ENCODE results near the gene PELI1.

Gene PELI1, protein sequence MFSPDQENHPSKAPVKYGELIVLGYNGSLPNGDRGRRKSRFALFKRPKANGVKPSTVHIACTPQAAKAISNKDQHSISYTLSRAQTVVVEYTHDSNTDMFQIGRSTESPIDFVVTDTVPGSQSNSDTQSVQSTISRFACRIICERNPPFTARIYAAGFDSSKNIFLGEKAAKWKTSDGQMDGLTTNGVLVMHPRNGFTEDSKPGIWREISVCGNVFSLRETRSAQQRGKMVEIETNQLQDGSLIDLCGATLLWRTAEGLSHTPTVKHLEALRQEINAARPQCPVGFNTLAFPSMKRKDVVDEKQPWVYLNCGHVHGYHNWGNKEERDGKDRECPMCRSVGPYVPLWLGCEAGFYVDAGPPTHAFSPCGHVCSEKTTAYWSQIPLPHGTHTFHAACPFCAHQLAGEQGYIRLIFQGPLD

DNA sequence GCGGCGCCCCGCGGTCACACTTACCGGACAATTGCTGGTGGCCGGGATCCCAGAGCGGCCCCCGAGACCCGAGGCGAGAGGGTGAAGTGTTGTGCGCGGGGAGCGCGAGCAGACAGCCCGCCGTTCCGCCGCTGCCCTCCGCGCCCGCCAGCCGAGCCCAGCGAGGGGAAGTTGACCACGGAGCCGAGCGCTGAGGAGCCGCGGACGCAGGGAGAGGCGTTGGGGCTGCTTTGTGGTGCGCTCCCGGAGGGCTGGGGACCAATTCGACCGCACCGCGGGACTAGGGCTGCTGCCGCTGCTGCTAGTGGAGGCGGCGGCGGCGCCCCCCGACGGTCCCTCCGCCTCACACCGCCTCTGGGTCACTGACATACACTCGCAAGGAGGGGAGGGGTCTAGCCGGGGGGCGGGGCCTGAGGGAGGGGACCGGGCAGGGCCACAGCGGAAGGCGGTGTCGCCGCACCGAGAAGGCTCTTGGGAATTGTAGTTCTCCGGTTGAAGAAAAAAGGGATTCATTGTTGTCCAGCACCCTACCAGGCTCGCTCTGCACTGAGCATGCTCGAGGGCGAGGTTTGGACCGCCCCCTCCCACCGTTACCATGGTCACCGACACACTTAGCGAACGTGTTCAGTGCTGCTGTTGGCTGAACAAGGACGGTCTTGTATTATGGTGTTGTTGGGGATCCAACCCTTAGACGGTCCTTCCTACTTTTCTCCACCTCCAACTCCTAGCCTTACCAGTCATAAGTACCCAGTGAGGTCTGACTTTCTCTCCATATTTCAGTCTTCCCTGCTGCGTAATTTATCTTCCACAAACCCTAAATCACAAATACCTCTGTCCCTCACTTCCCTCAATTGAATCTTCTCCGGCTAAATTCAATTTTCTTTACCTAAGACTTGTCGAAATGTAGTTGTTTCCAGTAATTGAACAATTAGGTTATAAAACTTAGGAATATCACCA is at the start of gene PELI1:
TSS of gene PELI1 (minus strand) at position 364 of the 957 bp plus-strand sequence. CDS start 36,110 bp downstream, outside the sequence.
- H3K4me3 ChIP-seq (ENCODE audit: low read depth, low read length), result peak within 1 kb of the TSS; percentile 92

DNA sequence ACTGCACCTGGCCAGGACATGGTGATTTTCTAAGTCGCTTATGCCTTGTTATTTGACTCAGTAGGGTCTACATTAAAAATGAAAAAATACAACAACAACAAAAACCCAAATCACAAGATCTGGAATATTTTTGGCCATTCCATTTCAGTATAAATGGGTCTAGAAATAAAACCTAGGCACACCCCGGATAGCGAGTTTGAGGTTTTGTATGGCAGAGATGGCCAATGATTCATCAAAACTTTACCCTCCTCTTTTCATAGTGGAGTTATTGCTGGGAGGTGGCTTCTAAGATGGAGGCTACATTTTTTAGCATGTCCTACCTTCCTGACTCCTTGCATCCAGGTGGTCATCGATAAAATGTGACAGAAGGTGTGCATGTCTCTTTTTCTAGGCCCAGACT is 49.3 kb upstream of the PELI1 start:
- no peak overlapping the region for H3K4me3 ChIP-seq (ENCODE audit: low read depth, low read length)

DNA sequence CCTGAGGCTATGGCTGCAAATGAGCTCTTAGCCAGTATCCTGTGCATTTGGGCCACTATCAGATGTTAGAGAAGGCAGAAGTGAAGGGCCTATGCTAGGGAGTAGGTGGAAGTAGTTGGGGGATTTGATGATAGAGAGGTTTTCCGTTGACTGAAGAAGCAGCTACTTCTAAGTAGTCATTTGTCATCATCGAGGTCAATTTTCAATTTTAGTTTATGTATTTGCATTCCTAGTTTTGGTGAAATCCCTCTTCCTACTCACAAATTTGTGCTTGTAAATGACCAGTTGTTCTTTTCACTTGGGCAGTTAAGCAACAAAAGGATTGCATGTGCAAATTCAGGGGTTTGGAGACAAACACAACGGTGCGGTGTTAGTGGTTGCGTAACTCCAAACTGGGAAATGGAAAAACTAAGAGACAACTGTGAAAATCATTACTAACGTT is 48.5 kb upstream of the PELI1 start:
- no peak overlapping the region for H3K4me3 ChIP-seq (ENCODE audit: low read depth, low read length)

DNA sequence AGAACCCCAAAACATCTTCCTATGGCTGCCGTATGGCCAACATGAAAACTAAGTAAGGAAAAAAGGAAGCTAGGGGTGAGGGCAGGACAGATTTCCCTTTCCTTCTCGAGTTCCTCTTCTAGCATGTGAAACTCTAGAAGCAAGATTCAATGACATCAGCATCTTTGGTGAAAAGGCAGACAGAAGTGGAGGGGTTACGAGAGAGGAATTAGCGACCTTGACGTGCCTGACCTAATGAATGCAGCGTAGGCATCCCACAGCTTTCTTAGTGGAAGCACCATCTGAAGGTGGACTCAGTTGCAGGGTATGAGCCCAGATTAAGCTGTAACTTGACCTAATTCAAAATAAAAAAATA is 47.9 kb upstream of the PELI1 start:
- no peak overlapping the region for H3K4me3 ChIP-seq (ENCODE audit: low read depth, low read length)

DNA sequence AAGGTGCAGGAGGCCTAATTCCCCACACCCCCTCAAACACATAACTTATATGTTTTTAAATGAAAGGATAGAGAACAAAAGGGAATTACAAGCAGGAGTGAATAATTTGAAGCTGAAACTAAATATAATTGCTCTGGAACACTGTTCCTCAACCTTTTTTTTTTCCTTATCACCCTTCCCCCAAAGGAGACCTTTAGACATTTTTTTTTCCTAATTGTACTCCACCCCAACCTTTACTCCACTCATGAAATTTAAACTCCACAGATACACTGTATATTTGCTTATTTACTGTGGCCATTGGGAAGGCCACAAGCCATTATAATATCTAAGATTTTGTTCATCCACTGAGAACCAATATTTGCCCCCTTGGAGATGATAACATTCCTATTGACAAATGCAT is 45.4 kb upstream of the PELI1 start:
- H3K4me3 ChIP-seq (ENCODE audit: low read depth, low read length), result no peak overlapping the region

DNA sequence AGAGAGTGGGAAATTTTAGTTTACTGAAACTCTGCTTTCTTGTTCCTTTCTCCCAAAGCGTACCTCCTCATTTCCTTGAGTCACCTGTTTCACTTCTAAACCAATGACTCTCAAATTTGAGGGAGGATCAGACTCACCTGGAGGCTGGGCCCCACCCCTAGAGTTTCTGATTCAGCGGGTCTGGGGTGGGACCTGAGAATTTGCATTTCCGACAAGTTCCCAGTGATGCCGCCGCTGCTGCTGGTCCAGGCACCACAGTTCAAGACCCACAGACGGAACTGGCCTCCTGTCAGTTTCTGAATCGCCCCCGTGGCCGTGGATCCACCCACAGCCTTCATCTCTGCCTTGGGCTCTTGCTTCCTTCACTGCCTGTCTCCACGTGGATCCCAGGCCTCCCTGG is 44.9 kb upstream of the PELI1 start:
- H3K4me3 ChIP-seq (ENCODE audit: low read depth, low read length), result no peak overlapping the region

DNA sequence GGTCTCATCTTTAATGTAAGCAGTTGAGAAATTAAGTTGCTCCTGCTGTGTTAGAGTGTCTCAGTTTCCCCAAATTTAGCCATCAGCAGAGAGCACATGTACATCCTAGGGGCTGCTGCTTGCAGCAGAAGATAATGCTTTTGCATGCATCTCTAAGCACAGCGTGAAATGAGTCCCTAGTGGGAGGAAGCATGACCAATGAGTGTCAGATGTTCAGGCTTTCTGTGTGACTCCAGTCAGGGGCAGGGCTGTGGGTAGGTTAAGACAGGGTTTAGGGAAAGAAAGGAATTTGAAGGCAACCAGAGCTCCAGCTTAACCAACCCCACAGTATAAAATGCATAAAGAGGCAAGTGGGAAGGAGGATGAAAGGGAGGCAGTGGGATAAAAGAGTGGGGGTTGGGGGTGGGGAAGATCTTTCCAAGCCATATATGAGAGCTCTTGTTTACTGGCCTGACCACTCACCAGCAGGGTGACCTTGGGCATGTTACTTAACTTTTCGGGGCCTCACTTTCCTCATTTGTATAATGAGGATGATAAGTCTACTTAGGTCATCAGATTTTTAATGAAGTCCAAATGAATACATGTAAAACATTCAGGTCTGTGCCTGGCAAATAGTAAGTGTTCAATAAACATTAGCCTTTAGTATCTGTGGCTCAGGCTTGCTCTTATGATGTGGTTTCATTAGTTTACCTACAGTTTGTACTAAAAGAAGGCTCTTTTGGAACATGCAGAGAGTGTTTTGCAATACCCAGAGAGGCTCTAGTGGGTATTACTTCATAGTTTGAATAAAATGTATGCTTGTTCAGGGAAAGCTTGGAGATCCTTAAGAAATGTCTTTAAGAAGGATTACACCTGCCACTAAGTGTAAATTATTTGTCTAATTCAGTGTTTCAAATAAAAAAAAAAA is 42.7 kb upstream of the PELI1 start:
- no peak overlapping the region for H3K4me3 ChIP-seq (ENCODE audit: low read depth, low read length)

DNA sequence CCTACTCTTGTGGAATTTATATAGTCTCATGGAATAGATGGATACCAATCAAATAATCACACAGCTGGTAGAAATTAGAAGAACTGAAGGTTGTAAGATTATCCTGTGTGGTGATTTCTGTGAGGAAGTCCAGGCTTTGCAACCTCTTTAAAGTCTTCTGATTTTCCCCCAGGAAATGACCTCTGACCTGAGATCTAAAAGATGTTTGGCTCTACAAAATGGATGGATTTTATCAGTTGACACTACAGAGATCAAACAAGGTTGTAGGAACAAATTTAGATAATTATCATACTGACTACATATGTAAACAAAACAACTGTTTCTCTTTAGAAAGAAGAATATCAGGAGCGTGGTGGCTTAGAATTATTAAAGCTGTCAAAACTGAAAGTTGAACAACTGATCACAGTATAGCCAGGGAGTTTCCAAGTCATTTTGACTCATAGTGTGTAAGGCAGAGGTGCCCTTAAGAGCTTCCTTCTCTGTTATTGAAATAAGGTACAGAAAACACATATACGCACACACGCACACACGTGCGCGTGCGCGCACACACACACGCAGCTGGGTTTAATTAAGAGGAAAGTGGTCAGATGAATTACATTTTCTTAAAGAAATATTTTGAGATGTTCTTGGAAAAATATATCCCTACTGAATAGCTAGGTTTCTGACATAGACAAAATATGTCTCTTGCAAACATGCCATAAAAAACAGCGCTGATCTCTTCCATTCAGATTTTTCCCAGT is 35.5 kb upstream of the PELI1 start:
- no peak overlapping the region for H3K4me3 ChIP-seq (ENCODE audit: low read depth, low read length)

DNA sequence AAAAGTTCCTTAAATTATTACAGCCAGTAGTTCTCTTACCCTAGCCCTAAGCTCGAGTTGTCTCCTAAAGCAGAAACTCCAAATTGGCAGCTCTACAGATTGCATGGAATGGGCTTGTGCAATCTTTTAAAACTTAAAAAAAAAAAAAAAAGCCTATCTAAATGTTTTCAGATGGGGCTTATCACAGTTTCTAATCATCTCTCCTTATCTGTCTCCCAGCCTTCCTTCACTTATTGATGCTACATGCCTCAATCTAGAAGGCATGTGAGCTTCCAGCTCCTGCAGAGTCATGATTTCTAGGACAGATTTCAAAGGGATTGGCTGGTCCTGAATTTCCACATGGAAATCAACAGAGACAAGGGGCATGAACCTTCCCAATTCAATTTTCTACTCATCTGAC is 33.1 kb upstream of the PELI1 start:
- H3K4me3 ChIP-seq (ENCODE audit: low read depth, low read length), result no peak overlapping the region

DNA sequence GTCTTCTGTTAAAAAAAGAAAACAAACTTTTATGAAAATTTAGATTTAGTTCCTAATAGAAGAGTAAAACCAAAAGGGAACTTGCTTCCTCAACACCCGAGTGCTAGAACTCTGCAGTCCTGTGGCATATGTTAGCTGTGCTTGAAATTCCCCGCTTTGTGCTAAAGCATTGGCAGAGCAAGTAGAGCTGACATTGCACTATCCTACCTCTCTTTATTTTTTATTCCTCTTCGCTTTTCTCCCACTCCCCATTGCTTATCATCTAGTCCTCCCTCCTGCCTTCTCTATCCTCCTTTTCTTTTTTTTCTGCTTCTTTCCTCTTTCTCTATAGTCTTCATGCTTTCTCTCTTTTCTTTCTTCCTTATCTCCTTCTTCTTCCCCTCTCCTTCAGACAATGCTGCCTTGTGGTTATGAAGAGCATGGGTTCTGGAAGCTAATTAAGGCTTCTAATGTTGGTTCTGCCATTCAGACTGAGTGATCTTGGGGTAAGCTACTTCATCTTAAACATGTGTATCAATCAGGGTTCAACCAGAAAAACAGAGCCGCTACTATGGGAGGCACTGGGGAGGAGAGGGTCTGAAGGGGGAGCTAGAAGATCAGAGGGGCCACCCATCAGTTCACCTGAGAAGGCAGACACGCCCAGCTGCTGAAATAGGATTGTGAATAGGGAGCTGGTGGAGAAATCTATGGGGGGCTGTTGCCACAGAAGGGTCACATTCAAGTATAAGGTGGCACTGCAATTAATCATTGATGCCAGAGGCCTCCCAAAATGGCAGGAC is 31.4 kb upstream of the PELI1 start:
- no peak overlapping the region for H3K4me3 ChIP-seq (ENCODE audit: low read depth, low read length)

DNA sequence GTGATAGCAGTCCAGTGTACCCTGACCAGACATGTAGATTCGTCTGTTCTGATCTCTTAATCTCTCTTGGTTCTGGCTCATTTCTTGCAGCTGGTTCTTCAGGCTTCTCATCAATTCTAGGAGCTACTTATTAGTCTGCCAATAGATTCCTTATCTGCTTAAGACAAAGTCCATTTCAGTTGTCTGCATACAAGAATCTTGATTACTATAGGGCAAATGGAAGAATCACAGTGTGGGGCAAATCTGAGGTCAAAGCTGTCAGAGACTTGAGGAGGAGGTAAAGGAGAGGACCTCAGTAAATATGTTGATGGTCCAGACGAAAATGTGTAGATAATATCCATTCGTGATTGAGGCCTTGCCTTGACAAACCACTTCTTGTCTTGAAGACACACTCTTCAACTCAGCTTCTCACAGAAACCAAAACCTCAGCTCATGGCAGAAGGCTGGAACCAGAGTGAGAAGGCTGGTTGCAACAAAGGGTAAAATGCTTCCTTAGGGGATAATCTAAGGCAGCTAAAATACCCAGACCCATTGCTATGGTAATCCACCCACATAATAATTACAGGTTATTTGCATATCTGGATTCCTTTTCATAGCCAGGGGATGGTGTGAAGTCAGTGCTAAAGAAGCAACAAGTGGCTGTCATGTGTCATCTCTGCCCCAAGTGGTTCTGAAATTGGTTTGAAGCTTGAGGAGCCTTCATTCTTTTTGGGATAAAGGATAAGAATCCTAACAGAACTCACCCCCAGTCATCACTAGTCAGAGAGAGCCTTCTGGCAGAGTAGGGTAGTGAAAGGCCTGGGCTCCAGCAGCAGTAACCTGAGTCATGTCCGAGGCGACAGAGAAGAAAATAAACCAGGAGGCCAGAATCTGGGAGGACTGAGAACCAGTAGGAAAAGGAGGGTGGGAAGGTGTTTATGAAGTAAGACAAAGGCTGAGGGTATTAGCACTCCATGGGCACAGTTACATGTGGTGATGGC is 29.2 kb upstream of the PELI1 start:
- H3K4me3 ChIP-seq (ENCODE audit: low read depth, low read length), result no peak overlapping the region

DNA sequence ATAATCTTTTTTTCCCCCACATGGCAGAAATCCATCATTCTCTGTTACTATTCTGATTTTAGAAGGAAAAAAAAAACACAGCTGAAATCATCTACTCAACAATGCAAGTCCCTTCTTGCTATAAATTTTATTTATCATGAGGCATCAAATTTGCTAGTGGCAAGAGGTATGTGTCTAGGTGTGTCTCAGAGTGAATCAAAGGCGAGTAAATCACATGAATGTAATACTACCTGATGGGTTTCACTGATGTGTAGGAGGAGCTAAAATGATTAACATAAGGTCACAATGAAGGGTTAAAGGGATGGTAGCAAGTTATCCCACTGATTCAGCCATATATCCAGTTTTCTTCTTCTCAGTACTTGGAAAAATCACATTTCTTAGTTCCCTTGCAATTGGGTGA is 24.5 kb upstream of the PELI1 start:
- no peak overlapping the region for H3K4me3 ChIP-seq (ENCODE audit: low read depth, low read length)

DNA sequence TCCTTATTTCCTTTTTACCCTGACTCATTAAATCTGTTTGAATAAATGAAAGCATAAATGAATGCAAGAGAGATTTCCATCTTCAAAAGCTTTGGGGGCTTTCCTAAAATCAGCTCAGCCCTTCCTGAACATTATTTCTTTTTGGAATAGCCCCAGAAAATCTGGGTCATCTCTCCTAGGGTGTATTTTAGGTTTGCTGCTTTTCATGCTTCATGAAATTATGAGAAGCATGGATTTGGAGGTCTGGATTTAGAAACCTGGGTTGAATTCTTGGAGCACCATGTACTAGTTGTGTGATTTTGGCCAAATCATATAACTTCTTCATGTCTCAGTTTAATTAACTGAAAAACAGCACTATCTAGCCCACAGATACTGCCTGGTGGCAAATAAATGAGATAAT is 24.0 kb upstream of the PELI1 start:
- no peak overlapping the region for H3K4me3 ChIP-seq (ENCODE audit: low read depth, low read length)

DNA sequence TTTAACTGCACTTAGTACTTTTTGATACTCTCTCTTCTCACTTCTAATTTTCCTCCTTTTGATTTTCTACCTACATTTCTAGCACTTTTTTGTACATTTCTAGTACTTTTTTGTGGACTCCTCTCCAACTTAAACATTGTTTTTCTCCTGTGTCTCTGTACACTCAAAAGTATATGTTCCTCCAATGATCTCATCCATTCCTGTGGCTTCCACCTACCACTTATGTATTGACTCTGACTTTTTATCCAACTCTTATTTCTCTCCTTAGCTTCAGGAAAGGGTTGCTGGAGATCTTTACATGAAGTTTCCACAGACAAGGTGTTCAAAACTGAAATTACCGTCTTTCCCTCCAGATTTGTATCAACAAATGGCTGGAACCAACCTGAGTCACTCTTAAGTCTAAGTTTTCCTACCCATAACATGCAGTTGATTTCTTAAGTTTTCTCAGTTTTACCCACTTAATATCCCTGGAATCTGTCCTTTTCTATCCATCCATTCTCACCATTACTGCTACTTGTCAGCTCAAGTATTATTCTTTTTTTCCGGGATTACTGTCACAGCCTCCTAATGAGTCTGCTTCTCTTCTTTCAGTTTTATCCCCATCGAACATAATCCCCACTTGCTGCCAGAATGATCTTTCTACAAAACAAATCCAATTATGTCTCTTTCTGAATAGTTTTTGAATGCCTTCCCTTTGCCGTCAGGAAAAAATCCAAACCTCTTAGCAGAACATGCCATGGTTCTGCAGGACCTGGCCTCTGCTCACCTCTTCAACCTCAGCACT is 22.6 kb upstream of the PELI1 start:
- H3K4me3 ChIP-seq (ENCODE audit: low read depth, low read length), result no peak overlapping the region

DNA sequence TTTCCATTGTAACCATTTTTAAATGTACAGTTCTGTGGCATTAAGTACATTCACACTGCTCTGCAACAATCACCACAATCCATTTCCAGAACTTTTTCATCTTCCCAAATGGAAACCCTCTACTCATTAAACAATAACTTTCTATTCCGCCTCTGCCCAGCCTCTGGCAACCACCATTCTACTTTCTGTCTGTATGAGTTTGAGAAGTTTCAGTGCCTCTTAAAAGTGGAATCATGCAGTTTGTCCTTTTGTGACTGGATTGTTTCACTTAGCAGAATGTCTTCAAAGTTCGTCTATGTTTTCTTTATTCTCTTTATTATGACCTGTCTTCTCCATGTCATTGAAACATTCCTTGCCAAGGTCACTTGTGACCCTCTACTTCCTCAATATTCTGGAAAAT is 22.0 kb upstream of the PELI1 start:
- no peak overlapping the region for H3K4me3 ChIP-seq (ENCODE audit: low read depth, low read length)

DNA sequence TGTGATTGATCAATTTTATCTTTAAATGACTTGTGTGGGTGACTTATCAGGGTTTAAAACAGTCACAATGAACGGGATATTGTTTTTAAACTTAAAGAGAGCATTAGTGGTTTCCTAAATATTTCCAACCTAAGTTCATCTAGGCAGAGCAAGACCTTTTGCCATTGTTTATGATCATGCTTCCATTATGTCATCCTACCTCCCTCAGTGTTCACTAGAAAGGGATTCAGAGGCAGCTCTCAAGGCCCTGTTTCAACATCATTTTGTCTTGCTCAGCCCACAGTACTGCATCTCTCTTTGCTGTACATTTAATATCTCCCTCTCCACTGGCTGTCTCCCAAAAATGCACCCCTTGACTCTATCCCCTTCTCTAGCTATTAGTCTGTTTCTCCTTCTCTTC is 21.5 kb upstream of the PELI1 start:
- H3K4me3 ChIP-seq (ENCODE audit: low read depth, low read length), result no peak overlapping the region

DNA sequence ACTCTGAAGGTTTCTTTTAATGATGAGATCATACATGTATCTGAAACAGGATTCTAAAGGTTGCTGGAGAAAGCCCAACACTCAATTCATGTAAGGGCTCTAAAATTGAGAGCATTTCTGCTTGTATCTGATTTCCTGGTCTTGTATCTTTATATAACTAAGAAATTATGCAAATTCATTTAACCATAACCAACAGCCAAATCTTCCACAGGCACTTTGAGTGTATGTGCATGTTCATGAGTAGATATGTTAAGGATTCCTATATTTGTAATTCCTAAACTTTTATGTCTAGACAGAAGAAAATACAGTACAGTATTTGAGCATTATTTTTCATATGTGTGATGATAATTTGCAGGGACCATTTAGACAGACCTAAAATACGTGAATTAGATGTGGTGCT is 20.4 kb upstream of the PELI1 start:
- H3K4me3 ChIP-seq (ENCODE audit: low read depth, low read length), result no peak overlapping the region

DNA sequence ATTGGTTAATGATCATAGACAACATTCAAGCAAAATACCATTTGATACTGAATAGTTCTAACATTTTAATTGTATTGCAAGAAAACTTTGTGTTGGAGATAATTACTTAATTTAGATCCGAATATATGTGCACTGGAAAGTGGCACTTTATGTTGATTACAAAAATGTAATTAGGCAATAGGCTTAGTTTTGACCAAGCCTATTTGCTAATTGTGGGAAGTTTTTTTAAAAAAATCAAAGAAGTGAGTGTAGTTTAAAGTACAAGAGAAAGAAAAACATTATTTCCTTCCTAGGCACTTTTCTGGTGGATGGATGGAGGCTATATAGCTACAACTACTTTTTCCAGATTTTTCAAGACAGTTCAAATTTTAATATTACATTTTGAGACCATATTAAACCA is 18.3 kb upstream of the PELI1 start:
- H3K4me3 ChIP-seq (ENCODE audit: low read depth, low read length), result no peak overlapping the region

Data from iPS-11a (cell line).